ENCODE results near the gene CDC40.

- no peak for TF ChIP-seq CTCF (IDR thresholded peaks at IDR 0.05)
- TF ChIP-seq POLR2A (IDR thresholded peaks at IDR 0.05): no peak
These were observed 15.4 kb downstream of the CDC40 start for GRCh38 chr6:110195639-110196038.

Measured in heart left ventricle (tissue), 13 donors.